ENCODE measurements around the gene SH3BP4.

DNA sequence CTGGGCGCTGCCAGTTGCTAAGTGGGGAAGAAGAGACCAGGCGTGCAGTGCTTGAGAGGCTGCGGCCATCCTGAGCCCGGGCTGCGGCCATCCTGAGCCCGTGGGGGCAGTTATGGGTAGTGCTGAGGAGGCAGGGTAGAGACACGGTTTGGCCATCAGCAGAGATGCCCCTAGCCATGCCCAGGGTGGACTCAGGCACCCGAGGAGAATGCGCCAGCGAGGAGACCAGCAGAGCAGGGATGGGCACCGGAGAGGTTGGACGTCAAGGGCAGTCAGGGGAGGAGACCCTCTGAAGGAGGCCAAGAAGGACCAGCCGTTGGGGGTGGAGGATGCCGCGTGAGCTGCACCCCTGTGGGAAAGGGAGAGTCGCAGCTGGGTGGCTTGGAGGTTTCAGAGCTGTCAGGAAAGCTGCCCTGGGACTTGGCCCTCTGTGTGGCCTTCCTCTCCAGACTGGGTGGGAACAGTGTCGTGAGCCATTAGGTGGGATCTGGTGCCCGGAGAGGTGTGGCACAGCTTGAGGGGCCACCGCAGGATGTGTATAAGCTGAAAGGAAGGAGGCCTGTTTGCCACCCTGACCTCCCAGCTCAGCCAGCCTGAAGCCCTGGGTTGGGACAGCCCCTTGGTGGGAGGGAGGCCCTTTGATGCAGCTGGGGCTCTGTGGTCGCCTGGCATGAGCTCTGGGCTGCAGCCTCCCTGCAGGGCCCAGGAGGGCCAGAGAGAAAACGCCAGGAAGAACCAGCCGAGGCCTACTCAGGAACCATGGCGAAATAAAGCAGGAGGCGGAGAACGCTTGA, 56.0 kb downstream of the SH3BP4 start:
- TF ChIP-seq, protein P1, sequence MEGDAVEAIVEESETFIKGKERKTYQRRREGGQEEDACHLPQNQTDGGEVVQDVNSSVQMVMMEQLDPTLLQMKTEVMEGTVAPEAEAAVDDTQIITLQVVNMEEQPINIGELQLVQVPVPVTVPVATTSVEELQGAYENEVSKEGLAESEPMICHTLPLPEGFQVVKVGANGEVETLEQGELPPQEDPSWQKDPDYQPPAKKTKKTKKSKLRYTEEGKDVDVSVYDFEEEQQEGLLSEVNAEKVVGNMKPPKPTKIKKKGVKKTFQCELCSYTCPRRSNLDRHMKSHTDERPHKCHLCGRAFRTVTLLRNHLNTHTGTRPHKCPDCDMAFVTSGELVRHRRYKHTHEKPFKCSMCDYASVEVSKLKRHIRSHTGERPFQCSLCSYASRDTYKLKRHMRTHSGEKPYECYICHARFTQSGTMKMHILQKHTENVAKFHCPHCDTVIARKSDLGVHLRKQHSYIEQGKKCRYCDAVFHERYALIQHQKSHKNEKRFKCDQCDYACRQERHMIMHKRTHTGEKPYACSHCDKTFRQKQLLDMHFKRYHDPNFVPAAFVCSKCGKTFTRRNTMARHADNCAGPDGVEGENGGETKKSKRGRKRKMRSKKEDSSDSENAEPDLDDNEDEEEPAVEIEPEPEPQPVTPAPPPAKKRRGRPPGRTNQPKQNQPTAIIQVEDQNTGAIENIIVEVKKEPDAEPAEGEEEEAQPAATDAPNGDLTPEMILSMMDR (IDR thresholded peaks at IDR 0.05; ENCODE audit: low read depth, low read length), result no peak
- no peak for TF ChIP-seq EZH2phosphoT487 (IDR thresholded peaks at IDR 0.05; ENCODE audit: low read depth)
